CD4-positive, alpha-beta T cell treated with Interleukin-6 for 4 hours (primary cell): ENCODE results near the gene PCDHA10.
"Not testable (repeated sequence)": the region's sequence is repeated elsewhere in the genome, so short reads cannot be mapped to it uniquely, and the experiment has no call there.

ENCODE experiments used
- DNase-seq: peaks from one replicate; pipeline ENCODE4 v3.0.0-alpha.2; 2020; ENCODE audit warnings: mixed read lengths

The PCDHA10 gene

GRCh38 chr5:140855772-140856674 lies at the start of gene PCDHA10:
Gene PCDHA10 (plus strand): TSS chr5:140855897. CDS start chr5:140856049, 152 bp downstream.
- no peak for DNase-seq

DNA sequence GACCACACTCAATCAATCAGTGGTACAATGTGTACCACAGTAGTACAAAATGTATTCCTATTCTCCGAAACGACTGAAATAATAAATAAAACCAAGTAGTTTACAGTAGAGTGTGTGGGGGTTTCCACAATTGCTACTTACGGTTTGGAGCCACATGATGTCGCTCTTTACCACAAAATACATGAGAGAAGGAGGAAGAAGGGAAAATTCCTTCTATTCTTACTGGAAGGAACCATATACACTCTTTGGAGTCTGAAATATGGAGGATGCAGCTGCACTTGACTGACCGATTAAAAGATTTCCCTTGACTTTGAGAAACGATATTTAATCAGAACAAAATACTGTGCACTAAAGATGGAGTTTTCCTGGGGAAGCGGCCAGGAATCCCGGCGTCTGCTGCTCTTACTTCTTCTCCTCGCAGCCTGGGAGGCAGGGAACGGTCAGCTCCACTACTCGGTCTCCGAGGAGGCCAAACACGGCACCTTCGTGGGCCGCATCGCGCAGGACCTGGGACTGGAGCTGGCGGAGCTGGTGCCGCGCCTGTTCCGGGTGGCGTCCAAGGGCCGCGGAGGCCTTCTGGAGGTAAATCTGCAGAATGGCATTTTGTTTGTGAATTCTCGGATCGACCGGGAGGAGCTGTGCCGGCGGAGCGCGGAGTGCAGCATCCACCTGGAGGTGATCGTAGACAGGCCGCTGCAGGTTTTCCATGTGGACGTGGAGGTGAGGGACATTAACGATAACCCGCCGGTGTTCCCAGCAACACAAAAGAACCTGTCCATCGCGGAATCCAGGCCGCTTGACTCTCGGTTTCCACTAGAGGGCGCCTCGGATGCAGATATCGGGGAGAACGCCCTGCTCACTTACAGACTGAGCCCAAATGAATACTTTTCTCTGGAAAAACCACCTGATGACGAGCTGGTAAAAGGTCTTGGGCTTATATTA lies 48.6 kb upstream of the PCDHA10 start, which contains the start of gene PCDHA4:
Gene PCDHA4 (plus strand): TSS at position 235 of the 942 bp plus-strand sequence.
- DNase-seq, result no peak

DNA sequence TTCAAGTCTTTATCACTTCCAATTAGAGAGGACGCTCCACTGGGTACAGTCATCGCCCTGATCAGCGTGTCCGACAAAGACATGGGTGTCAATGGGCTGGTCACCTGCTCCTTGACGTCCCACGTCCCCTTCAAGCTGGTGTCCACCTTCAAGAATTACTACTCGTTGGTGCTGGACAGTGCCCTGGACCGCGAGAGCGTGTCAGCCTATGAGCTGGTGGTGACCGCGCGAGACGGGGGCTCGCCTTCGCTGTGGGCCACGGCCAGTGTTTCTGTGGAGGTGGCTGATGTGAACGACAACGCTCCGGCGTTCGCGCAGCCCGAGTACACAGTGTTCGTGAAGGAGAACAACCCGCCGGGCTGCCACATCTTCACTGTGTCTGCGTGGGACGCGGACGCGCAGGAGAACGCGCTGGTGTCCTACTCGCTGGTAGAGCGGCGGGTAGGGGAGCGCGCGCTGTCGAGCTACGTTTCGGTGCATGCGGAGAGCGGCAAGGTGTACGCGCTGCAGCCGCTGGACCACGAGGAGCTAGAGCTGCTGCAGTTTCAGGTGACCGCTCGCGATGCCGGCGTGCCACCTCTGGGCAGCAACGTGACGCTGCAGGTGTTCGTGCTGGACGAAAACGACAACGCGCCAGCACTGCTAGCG lies 47.3 kb upstream of the PCDHA10 start:
- DNase-seq, result not testable (repeated sequence)

DNA sequence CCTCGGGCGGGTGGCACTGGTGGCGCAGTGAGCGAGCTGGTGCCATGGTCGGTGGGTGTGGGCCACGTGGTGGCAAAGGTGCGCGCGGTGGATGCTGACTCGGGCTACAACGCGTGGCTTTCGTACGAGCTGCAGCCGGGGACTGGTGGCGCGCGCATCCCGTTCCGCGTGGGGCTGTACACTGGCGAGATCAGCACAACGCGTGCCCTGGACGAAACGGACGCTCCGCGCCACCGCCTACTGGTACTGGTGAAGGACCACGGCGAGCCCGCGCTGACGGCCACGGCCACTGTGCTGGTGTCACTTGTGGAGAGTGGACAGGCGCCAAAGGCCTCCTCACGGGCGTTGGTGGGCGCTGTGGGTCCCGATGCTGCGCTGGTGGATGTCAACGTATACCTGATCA lies 46.8 kb upstream of the PCDHA10 start:
- DNase-seq, result no peak

GRCh38 chr5:140821375-140822280 lies 34.1 kb upstream of the PCDHA10 start, which contains the start of gene PCDHA5:
Gene PCDHA5 (plus strand): TSS chr5:140821613.
- DNase-seq, result no peak

GRCh38 chr5:140822281-140822629 lies 33.4 kb upstream of the PCDHA10 start:
- no peak for DNase-seq

GRCh38 chr5:140822969-140823368 lies 32.7 kb upstream of the PCDHA10 start:
- DNase-seq, result not testable (repeated sequence)

- no peak for DNase-seq
These were observed 32.2 kb upstream of the PCDHA10 start for GRCh38 chr5:140823475-140823874.

GRCh38 chr5:140827704-140828361 lies 27.9 kb upstream of the PCDHA10 start, which contains the start of gene PCDHA6:
Gene PCDHA6 (plus strand): TSS chr5:140827960. CDS start chr5:140828092, 132 bp downstream.
- no peak for DNase-seq

DNA sequence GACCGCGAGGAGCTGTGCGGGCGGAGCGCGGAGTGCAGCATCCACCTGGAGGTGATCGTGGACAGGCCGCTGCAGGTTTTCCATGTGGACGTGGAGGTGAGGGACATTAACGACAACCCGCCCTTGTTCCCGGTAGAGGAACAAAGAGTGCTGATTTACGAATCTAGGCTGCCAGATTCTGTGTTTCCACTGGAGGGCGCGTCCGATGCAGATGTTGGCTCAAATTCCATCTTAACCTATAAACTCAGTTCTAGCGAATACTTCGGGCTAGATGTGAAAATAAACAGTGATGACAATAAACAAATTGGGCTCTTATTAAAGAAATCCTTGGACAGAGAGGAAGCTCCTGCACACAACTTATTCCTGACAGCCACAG lies 27.3 kb upstream of the PCDHA10 start:
- no peak for DNase-seq

DNA sequence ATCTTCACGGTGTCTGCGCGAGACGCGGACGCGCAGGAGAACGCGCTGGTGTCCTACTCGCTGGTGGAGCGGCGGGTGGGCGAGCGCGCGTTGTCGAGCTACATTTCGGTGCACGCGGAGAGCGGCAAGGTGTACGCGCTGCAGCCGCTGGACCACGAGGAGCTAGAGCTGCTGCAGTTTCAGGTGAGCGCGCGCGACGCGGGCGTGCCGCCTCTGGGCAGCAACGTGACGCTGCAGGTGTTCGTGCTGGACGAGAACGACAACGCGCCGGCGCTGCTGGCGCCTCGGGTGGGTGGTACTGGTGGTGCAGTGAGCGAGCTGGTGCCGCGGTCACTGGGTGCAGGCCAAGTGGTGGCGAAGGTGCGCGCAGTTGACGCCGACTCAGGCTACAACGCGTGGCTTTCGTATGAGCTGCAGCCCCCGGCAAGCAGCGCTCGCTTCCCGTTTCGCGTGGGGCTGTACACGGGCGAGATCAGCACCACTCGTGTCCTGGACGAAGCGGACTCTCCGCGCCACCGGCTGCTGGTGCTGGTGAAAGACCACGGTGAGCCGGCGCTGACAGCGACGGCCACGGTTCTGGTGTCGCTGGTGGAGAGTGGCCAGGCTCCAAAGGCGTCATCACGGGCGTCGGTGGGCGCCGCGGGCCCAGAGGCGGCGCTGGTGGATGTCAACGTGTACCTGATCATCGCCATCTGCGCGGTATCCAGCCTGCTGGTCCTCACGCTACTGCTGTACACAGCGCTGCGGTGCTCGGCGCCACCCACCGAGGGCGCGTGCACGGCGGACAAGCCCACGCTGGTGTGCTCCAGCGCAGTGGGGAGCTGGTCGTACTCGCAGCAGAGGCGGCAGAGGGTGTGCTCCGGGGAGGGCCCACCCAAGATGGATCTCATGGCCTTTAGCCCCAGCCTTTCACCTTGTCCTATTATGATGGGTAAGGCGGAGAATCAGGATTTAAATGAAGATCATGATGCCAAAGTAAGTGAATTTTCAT lies 25.9 kb upstream of the PCDHA10 start:
- not testable (repeated sequence) for DNase-seq

GRCh38 chr5:140833993-140834392 lies 21.7 kb upstream of the PCDHA10 start, which contains the start of gene PCDHA7:
Gene PCDHA7 (plus strand): TSS chr5:140834269. CDS start chr5:140834384, 115 bp downstream.
- no peak for DNase-seq

- DNase-seq, result not testable (repeated sequence)
These were observed 21.2 kb upstream of the PCDHA10 start for GRCh38 chr5:140834439-140835008.

DNA sequence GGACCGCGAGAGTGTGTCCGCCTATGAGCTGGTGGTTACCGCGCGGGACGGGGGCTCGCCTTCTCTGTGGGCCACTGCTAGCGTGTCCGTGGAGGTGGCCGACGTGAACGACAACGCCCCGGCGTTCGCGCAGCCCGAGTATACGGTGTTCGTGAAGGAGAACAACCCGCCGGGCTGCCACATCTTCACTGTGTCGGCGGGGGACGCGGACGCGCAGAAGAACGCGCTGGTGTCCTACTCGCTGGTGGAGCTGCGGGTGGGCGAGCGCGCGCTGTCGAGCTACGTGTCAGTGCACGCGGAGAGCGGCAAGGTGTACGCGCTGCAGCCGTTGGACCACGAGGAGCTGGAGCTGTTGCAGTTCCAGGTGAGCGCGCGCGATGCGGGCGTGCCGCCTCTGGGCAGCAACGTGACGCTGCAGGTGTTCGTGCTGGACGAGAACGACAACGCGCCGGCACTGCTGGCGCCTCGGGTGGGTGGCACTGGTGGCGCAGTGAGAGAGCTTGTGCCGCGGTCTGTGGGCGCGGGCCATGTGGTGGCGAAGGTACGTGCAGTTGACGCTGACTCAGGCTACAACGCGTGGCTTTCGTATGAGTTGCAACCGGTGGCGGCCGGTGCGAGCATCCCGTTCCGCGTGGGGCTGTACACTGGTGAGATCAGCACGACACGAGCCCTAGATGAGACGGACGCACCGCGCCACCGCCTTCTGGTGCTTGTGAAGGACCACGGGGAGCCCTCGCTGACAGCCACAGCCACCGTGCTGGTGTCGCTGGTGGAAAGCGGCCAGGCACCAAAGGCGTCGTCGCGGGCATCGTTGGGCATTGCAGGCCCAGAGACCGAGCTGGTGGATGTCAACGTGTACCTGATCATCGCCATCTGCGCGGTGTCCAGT lies 19.8 kb upstream of the PCDHA10 start:
- DNase-seq, result no peak

- no peak for DNase-seq
These were observed 14.4 kb upstream of the PCDHA10 start, which contains the start of gene PCDHA8 for GRCh38 chr5:140840978-140841962. Gene PCDHA8 (plus strand): TSS chr5:140841187. CDS start chr5:140841322, 135 bp downstream.
